Activated T-cell treated with anti-CD3 and anti-CD28 coated beads, Interleukin-2, amount 50 U/mL, for 24 hours (primary cell): ENCODE measurements around the gene CYTH2.
"Not testable (repeated sequence)": the region's sequence is repeated elsewhere in the genome, so short reads cannot be mapped to it uniquely, and the experiment has no call there.

Experiments used
- DNase-seq: peaks from one replicate; pipeline ENCODE4 v3.0.0-alpha.2; 2020
- H3K27ac Mint-ChIP-seq: 2 replicates; pipeline ENCODE4 v1.8.0; 2020; ENCODE audit warnings: mild to moderate bottlenecking, mixed read lengths
- H3K27me3 Mint-ChIP-seq: 2 replicates; pipeline ENCODE4 v1.8.0; 2020; ENCODE audit warnings: mixed read lengths
- H3K36me3 Mint-ChIP-seq: 2 replicates; pipeline ENCODE4 v1.8.0; 2020; ENCODE audit warnings: low read depth, mixed read lengths
- H3K4me1 Mint-ChIP-seq: 2 replicates; pipeline ENCODE4 v1.8.0; 2020; ENCODE audit warnings: low read depth, mixed read lengths
- H3K4me3 Mint-ChIP-seq: 2 replicates; pipeline ENCODE4 v1.8.0; 2020; ENCODE audit warnings: mild to moderate bottlenecking, moderate library complexity, mixed read lengths
- H3K9me3 Mint-ChIP-seq: 2 replicates; pipeline ENCODE4 v1.8.0; 2020; ENCODE audit warnings: mixed read lengths

The CYTH2 gene

DNA sequence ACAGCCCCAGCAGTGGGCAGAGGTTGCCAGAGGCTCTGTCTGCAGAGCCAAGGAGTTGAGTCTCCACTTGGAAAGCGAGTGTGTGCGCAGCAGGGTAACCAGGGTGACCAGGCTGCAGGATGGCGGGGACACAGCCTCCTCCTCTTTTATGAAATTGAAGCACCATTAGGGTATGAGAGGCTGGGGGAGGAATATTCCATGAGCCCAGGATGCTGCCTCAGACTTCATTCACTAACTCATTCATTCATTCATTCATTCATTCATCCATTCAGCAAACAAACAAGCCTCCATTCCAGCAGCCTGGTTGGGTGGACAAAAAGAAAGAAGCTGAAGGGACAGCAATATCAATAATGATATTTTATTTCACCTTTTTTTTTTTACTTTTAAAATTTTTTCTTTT, 49.0 kb downstream of the CYTH2 start:
- Mint-ChIP-seq H3K27me3 (no peaks in the 10 kb centered on the region), H3K27ac (no peak overlapping the region), H3K9me3 (no peaks in the 10 kb centered on the region), H3K36me3 (no peaks in the 10 kb centered on the region), H3K4me1 (peaks cover 6% of the 10 kb centered on the region), H3K4me3 (no peak overlapping the region)
- no peak for DNase-seq

GRCh38 chr19:48519426-48519825, 50.3 kb downstream of the CYTH2 start:
- not testable (repeated sequence) for DNase-seq, H3K27me3 Mint-ChIP-seq, H3K27ac Mint-ChIP-seq, H3K36me3 Mint-ChIP-seq, H3K9me3 Mint-ChIP-seq, H3K4me1 Mint-ChIP-seq, H3K4me3 Mint-ChIP-seq

GRCh38 chr19:48520134-48520533, 51.0 kb downstream of the CYTH2 start:
- Mint-ChIP-seq H3K36me3 (no peaks in the 10 kb centered on the region), H3K27ac (no peak overlapping the region), H3K27me3 (peaks cover 4% of the 10 kb centered on the region), H3K9me3 (no peaks in the 10 kb centered on the region), H3K4me1 (no peaks in the 10 kb centered on the region), H3K4me3 (no peak overlapping the region)
- no peak for DNase-seq

DNA sequence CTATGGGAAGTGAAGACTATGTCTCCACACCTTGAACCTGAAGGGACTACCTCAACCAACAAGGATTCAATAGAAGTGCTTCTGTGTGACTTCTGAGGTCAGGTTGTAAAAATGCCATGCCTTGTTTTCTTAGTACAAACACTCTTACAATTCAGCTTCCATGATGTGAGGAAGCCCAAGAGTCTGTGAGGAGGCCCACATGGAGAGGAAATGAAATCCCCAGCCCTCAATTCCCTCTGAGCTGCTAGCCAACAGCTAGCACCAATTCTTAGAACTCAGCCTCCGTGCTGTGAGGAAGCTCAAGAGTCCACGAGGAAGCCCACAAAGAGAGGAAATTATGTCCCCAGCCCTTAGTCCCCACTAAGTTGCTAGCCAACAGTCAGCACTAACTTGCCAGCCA, 55.1 kb downstream of the CYTH2 start:
- H3K4me3 Mint-ChIP-seq: no peak overlapping the region
- no peak for DNase-seq
- no peak overlapping the region for H3K27ac Mint-ChIP-seq
- H3K9me3 Mint-ChIP-seq: peaks cover 19% of the 10 kb centered on the region
- H3K4me1 Mint-ChIP-seq: no peaks in the 10 kb centered on the region
- H3K27me3 Mint-ChIP-seq: peaks cover 7% of the 10 kb centered on the region
- H3K36me3 Mint-ChIP-seq: peaks cover 2% of the 10 kb centered on the region

DNA sequence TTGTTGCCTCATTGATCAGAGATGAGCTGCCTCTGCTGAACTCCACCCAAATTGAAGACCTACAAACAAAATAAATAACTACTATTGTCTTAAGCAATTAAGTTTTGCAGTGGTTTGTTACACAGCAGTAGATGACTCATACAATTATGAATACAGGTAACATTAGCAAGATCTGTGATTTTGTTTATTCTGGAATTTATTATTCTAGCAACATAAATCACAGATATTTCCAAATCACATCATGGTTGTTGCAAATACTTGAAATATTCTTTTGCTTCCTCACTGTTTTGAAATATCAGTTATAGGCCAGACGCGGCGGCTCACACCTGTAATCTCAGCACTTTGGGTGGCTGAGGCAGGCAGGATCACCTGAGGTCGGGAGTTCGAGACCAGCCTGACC, 55.6 kb downstream of the CYTH2 start:
- Mint-ChIP-seq H3K27me3 (peaks cover 9% of the 10 kb centered on the region), H3K4me1 (no peaks in the 10 kb centered on the region), H3K36me3 (peaks cover 2% of the 10 kb centered on the region), H3K9me3 (peaks cover 21% of the 10 kb centered on the region), H3K4me3 (no peak overlapping the region), H3K27ac (no peak overlapping the region)
- DNase-seq: no peak

- Mint-ChIP-seq H3K4me3 (no peak overlapping the region), H3K27me3 (peaks cover 9% of the 10 kb centered on the region)
Observed at GRCh38 chr19:48529156-48529555, 60.0 kb downstream of the CYTH2 start.

GRCh38 chr19:48530066-48530720, 61.0 kb downstream of the CYTH2 start:
- no peak for DNase-seq
- Mint-ChIP-seq H3K36me3 (peaks cover 2% of the 10 kb centered on the region), H3K4me1 (no peaks in the 10 kb centered on the region), H3K9me3 (peaks cover 21% of the 10 kb centered on the region), H3K27ac (no peak overlapping the region), H3K4me3 (no peak overlapping the region), H3K27me3 (peaks cover 4% of the 10 kb centered on the region)

More at GRCh38 chr19:48529156-48529555, 60.0 kb downstream of the CYTH2 start:
- peaks cover 2% of the 10 kb centered on the region for H3K36me3 Mint-ChIP-seq
- no peak overlapping the region for H3K27ac Mint-ChIP-seq
- H3K4me1 Mint-ChIP-seq: no peaks in the 10 kb centered on the region
- no peak for DNase-seq
- H3K9me3 Mint-ChIP-seq: peaks cover 21% of the 10 kb centered on the region

GRCh38 chr19:48530770-48531169, 61.6 kb downstream of the CYTH2 start:
- peaks cover 21% of the 10 kb centered on the region for H3K9me3 Mint-ChIP-seq
- H3K27me3 Mint-ChIP-seq: peaks cover 4% of the 10 kb centered on the region
- no peaks in the 10 kb centered on the region for H3K4me1 Mint-ChIP-seq
- peaks cover 2% of the 10 kb centered on the region for H3K36me3 Mint-ChIP-seq
- DNase-seq: no peak
- no peak overlapping the region for H3K4me3 Mint-ChIP-seq
- no peak overlapping the region for H3K27ac Mint-ChIP-seq
